Breast epithelium (tissue), 4 donors: ENCODE measurements around the gene JOSD2. TPM values are rescaled to one million over a fixed set of nuclear protein-coding genes. Genes with fewer than 3 reads are reported as not detected.

Experiments used
- DNase-seq, 2 donors: peaks; one replicate each; pipeline ENCODE4 v3.0.0-alpha.2; 2019; ENCODE audit warnings: low spot score in 2 of 2
- H3K27ac ChIP-seq, 2 donors: fragments of 200-600 bp; sonication (generic) in 1 of 2; one replicate each; pipeline ENCODE4 v1.5.1; 2016 to 2019; ENCODE audit warnings: mild to moderate bottlenecking in 1 of 2
- H3K27me3 ChIP-seq, 2 donors: fragments of 200-600 bp; sonication (generic) in 1 of 2; one replicate each; pipeline versions ENCODE4 v1.5.1 to v1.6.0; 2017 to 2019; ENCODE audit warnings: control low read depth in 1 of 2, mild to moderate bottlenecking in 1 of 2
- H3K36me3 ChIP-seq: fragments of 200-600 bp; one replicate; pipeline ENCODE4 v1.5.1; 2019
- H3K4me1 ChIP-seq, 2 donors: fragments of 200-600 bp; sonication (generic); one replicate each; pipeline ENCODE4 v1.5.1; 2016 to 2019; ENCODE audit warnings: control low read depth in 1 of 2
- H3K4me3 ChIP-seq, 3 donors: fragments of 200-600 bp; sonication (generic); 1 replicate in 2 of 3; 2 replicates in 1 of 3; pipeline ENCODE4 v1.5.1; 2016 to 2019; ENCODE audit warnings: mild to moderate bottlenecking in 3 of 3, moderate library complexity in 2 of 3
- H3K9me3 ChIP-seq, 2 donors: fragments of 200-600 bp; sonication (generic) in 1 of 2; one replicate each; pipeline ENCODE4 v1.5.1; 2016 to 2019; ENCODE audit warnings: control low read depth in 1 of 2
- CTCF ChIP-seq, 3 donors: fragments of 450-650 bp; IDR thresholded peaks; one replicate each; pipeline ENCODE4 v1.5.1; 2016 to 2017; ENCODE audit warnings: antibody characterized with exemption in 3 of 3, mild to moderate bottlenecking in 3 of 3, moderate library complexity in 3 of 3
- POLR2A ChIP-seq: fragments of 450-650 bp; IDR thresholded peaks from one replicate; pipeline ENCODE4 v1.6.1; 2016; ENCODE audit warnings: antibody characterized with exemption, mild to moderate bottlenecking, moderate library complexity
- POLR2AphosphoS5 ChIP-seq, 3 donors: sonication (generic); formaldehyde crosslinking; IDR thresholded peaks; one replicate each; pipeline ENCODE4 v1.6.1; 2017; ENCODE audit warnings: antibody characterized with exemption in 3 of 3
- intact Hi-C: fragments of 100-400 bp; cut with DNase I; formaldehyde crosslinking; loops from one replicate; pipeline ENCODE4 v1.15.1; 2023; ENCODE audit warnings: low total_unique reads
- total RNA-seq, 3 donors: library from RNA; depleted of rRNA; stranded (reverse); fragments of >200 nt; gene quantifications; one replicate each; pipeline ENCODE4 v1.1.0, GENCODE V29; 2016

Gene JOSD2
- total RNA-seq, 3 donors from 2014 or later = 14.7 to 26.7 (median 20.3) TPM

GRCh38 chr19:50513746-50514345 lies 2.9 kb upstream of the JOSD2 start, which contains the start of gene ASPDH:
ASPDH (minus strand) TSS chr19:50513913; CDS start chr19:50513823, 90 bp downstream.
- Histone ChIP-seq H3K27me3 (peaks cover 0 to 26% of the 10 kb centered on the region in 2 donors), H3K27ac (no peak within 1 kb of the TSS), H3K4me3 (no peak within 1 kb of the TSS), H3K9me3 (no peaks in the 10 kb centered on the region), H3K4me1 (peaks cover 7% of the 10 kb centered on the region in 2 donors), H3K36me3 (no peaks in the 10 kb centered on the region)
- intact Hi-C loops = no loop called here
- DNase-seq = no peak
- TF ChIP-seq POLR2A (no peak), POLR2AphosphoS5 (IDR thresholded peaks at IDR 0.05) (no peak), CTCF (IDR thresholded peaks at IDR 0.05) (no peak)

- intact Hi-C loops = no loop called here
- DNase-seq = no peak
- no peak overlapping the region for H3K27ac ChIP-seq
These were observed 2.2 kb upstream of the JOSD2 start for GRCh38 chr19:50512999-50513745.

GRCh38 chr19:50512112-50512998 lies 1.4 kb upstream of the JOSD2 start:
- no peaks in the 10 kb centered on the region for H3K36me3 ChIP-seq
- peak overlapping the region in 1 of 2 donors; percentile 87 for H3K27ac ChIP-seq
- H3K4me3 ChIP-seq = peak overlapping the region in 2 of 3 donors; percentile 76 to 92
- no peak for DNase-seq
- H3K9me3 ChIP-seq = no peaks in the 10 kb centered on the region
- TF ChIP-seq CTCF (IDR thresholded peaks at IDR 0.05) = no peak
- TF ChIP-seq POLR2A = no peak
- TF ChIP-seq POLR2AphosphoS5 (IDR thresholded peaks at IDR 0.05) = no peak
- intact Hi-C loops = no loop called here
- H3K27me3 ChIP-seq = peaks cover 0 to 22% of the 10 kb centered on the region in 2 donors
- H3K4me1 ChIP-seq = peaks cover 7% of the 10 kb centered on the region in 2 donors

More at GRCh38 chr19:50512999-50513745, 2.2 kb upstream of the JOSD2 start:
- Histone ChIP-seq H3K9me3 (no peaks in the 10 kb centered on the region), H3K4me1 (peaks cover 7% of the 10 kb centered on the region in 2 donors), H3K36me3 (no peaks in the 10 kb centered on the region), H3K27me3 (peaks cover 0 to 26% of the 10 kb centered on the region in 2 donors), H3K4me3 (no peak overlapping the region)
- TF ChIP-seq POLR2AphosphoS5 (IDR thresholded peaks at IDR 0.05) (no peak), CTCF (IDR thresholded peaks at IDR 0.05) (no peak), POLR2A (no peak)

- Histone ChIP-seq H3K4me3 (peak overlapping the region; percentile 76 to 92 (median 81)), H3K4me1 (peaks cover 7% of the 10 kb centered on the region in 2 donors), H3K36me3 (no peaks in the 10 kb centered on the region), H3K27ac (peak overlapping the region; percentile 87 to 89), H3K9me3 (no peaks in the 10 kb centered on the region), H3K27me3 (peaks cover 0 to 18% of the 10 kb centered on the region in 2 donors)
- no peak for DNase-seq
- TF ChIP-seq POLR2AphosphoS5 (IDR thresholded peaks at IDR 0.05) (no peak), CTCF (IDR thresholded peaks at IDR 0.05) (no peak), POLR2A (no peak)
- intact Hi-C loops = no loop called here
These were observed 307 bp downstream of the JOSD2 start for GRCh38 chr19:50510700-50511068.
